Eye (tissue), 1 donor: ENCODE measurements around the gene HPCAL1.
"Not testable (repeated sequence)": the region's sequence is repeated elsewhere in the genome, so short reads cannot be mapped to it uniquely, and the experiment has no call there.

Experiments
- DNase-seq: peaks from one replicate; pipeline ENCODE4 v3.0.0-alpha.2; 2015

Gene HPCAL1

DNA sequence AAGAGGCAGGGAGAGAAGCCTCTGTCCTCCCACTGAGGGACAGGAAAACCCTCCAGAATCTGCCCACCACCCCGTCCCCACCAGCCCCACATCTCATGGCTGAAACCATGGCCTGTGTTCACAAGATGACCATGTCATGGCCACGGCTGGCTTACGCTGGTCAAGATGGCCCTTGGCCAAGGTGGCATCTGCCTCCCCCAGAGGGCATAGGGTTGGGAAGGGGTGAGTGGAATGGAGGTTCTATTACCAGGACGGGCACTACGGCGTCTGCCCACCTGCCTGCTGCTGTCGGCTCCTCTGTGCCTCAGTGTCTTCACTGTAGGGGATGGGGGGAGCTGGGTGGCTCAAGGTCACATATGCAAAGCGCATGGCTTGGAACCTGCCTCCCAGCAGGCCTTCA, 125.7 kb downstream of the HPCAL1 start:
- DNase-seq, result no peak

- DNase-seq, result no peak
Measured at GRCh38 chr2:10428924-10429323, 126.2 kb downstream of the HPCAL1 start.

GRCh38 chr2:10430886-10431622, 128.3 kb downstream of the HPCAL1 start:
- DNase-seq, result no peak

DNA sequence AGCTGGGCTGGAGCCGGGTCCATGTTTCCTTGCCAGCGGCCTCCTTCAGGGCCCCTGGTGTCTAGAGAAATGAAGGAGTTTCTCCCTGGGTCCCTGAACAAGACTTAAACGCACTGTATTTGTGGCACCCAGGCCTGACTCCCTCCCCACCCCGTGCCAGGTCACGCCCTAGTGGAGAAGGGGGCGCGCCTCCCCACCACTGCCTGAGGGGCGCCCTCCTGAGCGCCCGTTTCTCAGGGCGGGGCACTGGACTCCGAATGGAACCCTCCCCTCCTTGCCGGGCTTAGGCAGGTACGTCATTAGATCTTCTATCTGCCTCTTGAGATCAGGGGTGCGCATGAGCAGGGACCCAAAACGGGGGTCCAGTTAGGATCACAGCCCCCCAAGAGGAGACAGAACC, 129.1 kb downstream of the HPCAL1 start:
- no peak for DNase-seq

- DNase-seq, result peak; percentile 67
Measured at GRCh38 chr2:10432311-10433181, 129.8 kb downstream of the HPCAL1 start.

GRCh38 chr2:10433264-10433946, 130.7 kb downstream of the HPCAL1 start:
- no peak for DNase-seq

GRCh38 chr2:10433947-10434885, 131.5 kb downstream of the HPCAL1 start:
- DNase-seq, result no peak

DNA sequence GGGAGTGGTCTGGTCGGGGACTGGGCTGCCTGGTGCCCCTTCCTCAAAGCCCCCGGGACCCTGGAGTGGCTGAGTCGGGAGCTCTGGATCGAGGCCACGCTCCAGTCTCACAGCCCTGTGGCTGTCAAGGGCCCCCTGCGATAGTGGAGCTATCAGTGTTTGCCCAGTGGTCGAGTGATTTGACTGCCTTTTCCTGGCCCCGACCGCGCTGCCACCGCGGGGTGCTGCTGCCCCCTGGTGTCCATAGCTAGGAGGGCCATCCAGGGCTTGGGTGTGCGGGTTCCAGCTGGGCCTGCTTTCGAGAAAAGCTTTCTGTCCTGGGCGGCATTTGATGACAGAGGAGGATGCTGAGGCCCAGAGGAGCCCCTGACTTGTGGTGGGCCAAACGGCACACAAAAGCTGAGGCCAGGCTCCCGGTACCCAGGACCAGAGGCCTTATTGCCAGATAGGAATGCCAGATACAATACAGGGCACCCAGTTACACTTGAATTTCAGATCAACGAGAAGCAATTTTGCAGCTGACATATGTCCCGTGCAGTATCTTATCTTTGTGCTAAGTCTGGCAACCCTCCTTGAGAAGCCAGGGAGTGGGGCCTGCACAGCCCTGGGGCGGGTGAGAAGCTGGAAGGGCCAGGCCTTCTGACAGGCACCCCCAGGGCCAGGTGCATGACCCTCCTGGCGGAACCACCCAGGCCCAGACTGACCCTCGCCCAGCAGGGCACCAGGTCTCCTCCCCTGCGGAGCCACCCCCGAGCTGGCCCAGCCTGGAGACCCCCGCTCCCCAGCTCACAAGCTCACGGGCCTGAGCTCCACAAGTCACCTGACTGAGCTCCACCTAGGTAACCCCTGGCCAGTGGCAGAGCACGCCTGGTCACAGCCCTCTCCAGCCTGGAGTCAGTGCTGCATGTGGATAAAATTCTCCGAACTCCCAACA, 132.4 kb downstream of the HPCAL1 start:
- DNase-seq, result peak; percentile 93

- DNase-seq, result no peak
Measured at GRCh38 chr2:10435820-10436204, 133.1 kb downstream of the HPCAL1 start.

- DNase-seq, result no peak
Measured at GRCh38 chr2:10436583-10437110, 133.9 kb downstream of the HPCAL1 start.

DNA sequence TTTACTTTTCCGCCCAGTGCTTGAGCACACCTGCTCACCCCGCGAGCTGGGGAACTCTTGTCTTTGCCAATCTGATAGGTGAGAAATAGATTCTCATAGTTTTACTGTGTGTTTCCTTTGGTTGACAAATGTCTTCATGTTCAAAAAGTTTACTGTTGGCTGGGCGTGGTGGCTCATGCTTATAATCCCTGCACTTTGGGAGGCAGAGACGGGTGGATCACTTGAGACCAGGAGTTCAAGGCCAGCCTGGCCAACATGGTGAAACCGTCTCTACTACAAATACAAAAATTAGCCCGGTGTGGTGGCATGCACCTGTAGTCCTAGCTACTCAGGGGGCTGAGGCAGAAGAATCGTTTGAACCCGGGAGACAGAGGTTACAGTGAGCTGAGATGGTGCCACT, 135.1 kb downstream of the HPCAL1 start:
- DNase-seq, result no peak

DNA sequence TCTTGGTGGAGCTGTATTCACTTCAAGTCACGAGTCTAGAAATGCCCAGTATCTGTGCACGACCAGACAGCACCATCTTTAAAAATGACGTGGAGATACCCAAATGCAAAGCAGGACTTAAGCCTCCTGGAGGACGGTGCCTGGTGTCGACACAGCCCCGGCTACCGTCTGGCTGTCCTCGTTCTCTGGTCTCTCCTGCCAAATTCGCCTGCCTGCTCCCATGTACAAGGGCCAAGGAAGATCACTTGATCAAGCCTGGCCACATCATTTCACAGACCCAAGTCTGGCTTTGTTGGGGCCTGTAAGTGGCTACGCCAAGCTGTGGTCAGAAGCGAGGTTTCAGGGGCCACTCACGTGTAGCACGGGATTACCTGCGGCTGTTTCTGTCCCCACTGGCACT, 136.0 kb downstream of the HPCAL1 start:
- DNase-seq, result no peak

GRCh38 chr2:10439185-10439879, 136.6 kb downstream of the HPCAL1 start:
- DNase-seq, result no peak

DNA sequence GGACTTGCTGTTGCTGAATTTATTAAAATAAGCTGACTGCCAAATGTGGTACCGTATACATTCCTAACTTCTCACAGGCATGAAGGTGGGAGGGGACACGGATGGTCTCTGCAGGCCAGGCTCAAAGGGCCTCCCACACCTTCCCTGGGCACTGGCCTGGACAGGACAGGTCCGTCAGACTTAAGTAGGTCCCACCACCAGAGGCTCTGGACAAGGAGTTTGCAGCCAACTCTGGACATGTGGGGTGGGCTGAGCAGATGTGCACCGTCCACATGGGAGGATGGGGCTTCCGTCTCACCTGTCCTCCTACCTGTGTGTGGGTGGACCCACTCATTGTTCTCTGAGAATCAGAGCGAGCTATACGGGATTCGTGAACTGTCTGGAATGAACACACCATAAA, 137.3 kb downstream of the HPCAL1 start:
- no peak for DNase-seq

DNA sequence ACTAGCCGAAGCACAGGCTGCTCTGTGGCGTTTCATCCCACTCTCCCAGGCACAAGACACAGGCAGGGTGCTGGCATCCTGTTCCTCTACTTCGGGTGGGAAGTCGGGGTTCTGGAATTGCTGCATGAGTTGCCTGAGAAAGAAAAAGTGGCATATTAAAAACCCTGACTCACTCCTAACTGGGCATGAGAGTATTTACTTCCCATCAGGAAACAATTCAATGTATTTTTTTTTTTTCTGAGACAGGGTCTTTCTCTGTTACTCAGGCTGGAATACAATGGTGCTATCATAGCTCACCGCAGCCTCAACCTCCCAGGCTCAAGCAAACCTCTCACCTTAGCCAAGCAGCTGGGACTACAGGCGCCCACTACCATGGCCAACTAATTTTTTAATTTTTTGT, 138.0 kb downstream of the HPCAL1 start:
- no peak for DNase-seq

- no peak for DNase-seq
Measured at GRCh38 chr2:10441948-10442347, 139.2 kb downstream of the HPCAL1 start.

DNA sequence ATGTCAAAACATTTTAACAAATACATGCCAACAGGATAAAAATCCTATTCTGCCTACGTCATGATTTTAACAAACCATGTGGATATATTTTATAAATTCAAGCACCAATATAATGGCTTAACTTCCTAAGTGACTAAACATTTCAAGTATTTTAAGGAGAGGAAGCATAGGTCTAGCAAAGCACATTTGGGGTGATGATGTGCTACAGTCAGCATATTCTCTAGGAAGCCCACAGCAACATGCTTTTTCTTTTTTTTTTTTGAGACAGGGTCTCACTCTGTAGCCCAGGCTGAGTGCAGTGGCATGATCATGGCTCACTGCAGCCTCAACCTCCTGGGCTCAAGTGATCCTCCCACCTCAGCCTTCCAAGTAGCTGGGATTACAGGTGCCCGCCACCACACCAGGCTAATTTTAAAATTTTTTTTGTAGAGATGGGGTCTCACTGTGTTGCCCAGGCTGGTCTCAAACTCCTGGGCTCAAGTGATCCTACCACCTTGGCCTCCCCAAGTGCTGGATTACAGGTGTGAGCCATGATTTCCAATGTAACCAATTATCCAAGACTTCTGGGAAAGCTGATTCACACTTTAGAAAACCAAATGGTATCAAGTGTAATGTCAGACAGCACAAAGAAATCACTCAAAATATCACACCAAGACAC, 139.9 kb downstream of the HPCAL1 start:
- DNase-seq, result not testable (repeated sequence)

DNA sequence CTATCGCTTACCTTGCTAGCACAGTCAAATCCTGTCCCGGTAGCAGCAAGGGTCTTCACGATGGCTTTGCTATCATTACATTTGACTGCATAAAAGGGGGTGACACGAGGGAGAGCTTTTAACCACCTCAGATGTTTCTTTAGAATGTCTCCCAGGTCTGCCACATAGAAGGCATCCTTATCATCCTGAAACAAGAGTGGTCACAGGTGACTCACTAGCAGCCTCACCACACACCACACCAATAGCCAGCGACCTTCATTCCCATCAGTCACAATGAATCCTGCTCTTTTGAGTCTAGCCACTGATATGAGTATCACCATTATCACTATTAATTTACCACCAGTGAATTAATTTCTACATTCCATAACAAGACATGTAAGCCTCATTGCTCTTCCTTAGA, 141.8 kb downstream of the HPCAL1 start:
- no peak for DNase-seq

DNA sequence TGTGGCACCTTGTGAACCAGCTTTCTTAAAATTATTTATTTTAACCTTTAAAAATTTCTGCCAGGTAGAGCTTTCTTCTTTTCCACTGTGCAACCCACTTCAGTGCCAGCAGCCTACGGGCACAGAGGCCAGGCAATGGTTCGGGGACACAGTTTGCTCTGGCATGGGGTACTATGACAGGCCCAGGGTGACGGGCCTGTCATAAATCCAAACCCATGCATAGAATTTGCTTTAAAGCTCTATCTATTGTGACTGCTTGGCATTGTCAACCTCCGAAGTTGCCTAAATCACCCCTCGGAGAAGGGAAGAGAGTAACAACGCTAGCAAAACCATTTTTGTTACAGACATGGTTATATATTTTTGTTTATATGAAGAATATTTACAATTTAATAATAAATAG, 143.9 kb downstream of the HPCAL1 start:
- no peak for DNase-seq
